Psoas muscle (tissue), 8 donors: Measurements from ENCODE around the gene TCF21. TPM values are rescaled to one million over a fixed set of nuclear protein-coding genes. Genes with fewer than 3 reads are reported as not detected.

Experiments
- ATAC-seq, 4 donors: fragments of 200-7000 bp; cut with Tn5 transposase; one replicate each; pipeline ENCODE4 v1.9.1; 2020; ENCODE audit warnings: moderate library complexity in 3 of 4, mild to moderate bottlenecking in 2 of 4
- DNase-seq, 2 donors: peaks; one replicate each; pipeline ENCODE4 v3.0.0-alpha.2; 2020
- H3K27ac ChIP-seq: fragments of 200-600 bp; one replicate; pipeline ENCODE4 v1.8.0; 2022
- H3K27me3 ChIP-seq, 3 donors: fragments of 200-600 bp in 1 of 3; one replicate each; pipeline versions ENCODE4 v1.6.1 to v1.8.0; 2013 to 2022; ENCODE audit warnings: low read length in 2 of 3, mild to moderate bottlenecking in 2 of 3, moderate library complexity in 1 of 3; ENCODE audit not compliant: insufficient read depth in 3 of 3
- H3K36me3 ChIP-seq, 2 donors: fragments of 200-600 bp in 1 of 2; one replicate each; pipeline versions ENCODE4 v1.6.1 to v1.8.0; 2013 to 2022; ENCODE audit warnings: low read depth in 1 of 2, mild to moderate bottlenecking in 1 of 2, moderate library complexity in 1 of 2; ENCODE audit not compliant: insufficient read depth in 1 of 2
- H3K4me1 ChIP-seq: fragments of 200-600 bp; one replicate; pipeline ENCODE4 v1.8.0; 2022
- H3K4me3 ChIP-seq: fragments of 200-600 bp; one replicate; pipeline ENCODE4 v1.8.0; 2022; ENCODE audit warnings: mild to moderate bottlenecking
- H3K9me3 ChIP-seq: fragments of 200-600 bp; one replicate; pipeline ENCODE4 v1.8.0; 2022
- WGBS, 3 donors: extraction: QIAGEN DNeasy Blood & Tissue Kit; methylation state at CpG; one replicate each; pipeline versions ENCODE4 v1.1.6 to v1.1.7; 2013; 5-methylcytosine and 5-hydroxymethylcytosine counted together
- intact Hi-C, 2 donors: fragments of 100-400 bp; cut with DNase I; formaldehyde crosslinking; loops; one replicate each; pipeline versions ENCODE4 v1.11.0 to v1.14.2; 2022
- polyA plus RNA-seq, 3 donors: library from polyadenylated mRNA; stranded (reverse); fragments of 200-250 nt; gene quantifications; one replicate each; pipeline ENCODE4 v1.2.3, GENCODE V29; 2013
- total RNA-seq, 4 donors: library from RNA; stranded (reverse); fragmentation: NEBNext Ultra II Directional in 2 of 4; extraction: Animal tissue kit (Norgen Biotek cat#: 25700) in 2 of 4; gene quantifications; one replicate each; pipeline versions ENCODE4 v1.2.1 to v1.2.4, GENCODE V29; 2021 to 2023
- TF ChIP-seq, protein P1 (sequence below): fragments of 200-600 bp; IDR thresholded peaks from one replicate; pipeline ENCODE4 v1.8.0; 2022; ENCODE audit warnings: antibody characterized with exemption
- donor health status: healthy with polysubstance abuse.
- donor health status: DM: no; HTN: no; CAD: no; lungs with moderate emphysema.
- donor health status: Bipolar disorder and iron deficiency.
- donor health status: healthy.
- donor health status: DM: yes; HTN: yes; CAD: no.
- donor health status: DM: no; HTN: no; CAD: no.
- donor health status: DM: no; HTN: no; CAD: no.
- donor health status: DM: yes; HTN: yes; CAD: no.

TCF21 gene
- total and polyA plus RNA-seq, 7 donors: 0.01 to 0.38 (median 0.11) TPM; not detected in 2

DNA sequence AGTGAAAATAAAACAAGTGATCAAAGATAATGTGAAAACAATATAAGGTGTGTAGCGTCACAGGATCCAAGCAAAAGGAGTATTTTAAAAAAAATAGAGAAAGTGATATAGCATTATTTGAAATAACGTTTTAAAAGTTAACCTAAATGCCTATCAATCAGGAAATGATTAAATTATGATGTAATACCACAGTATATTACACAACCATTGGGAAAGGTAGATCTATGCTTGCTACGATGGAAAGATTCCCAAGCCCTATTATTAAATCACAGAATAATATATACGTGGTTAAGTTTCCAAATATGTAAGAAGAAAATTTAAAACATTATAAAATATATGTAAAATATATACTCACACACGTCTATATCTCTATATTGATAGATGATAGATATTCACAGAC, 15.4 kb upstream of the TCF21 start:
- no peak for DNase-seq
- no peak overlapping the region for H3K4me3 ChIP-seq
- H3K36me3 ChIP-seq: no peaks in the 10 kb centered on the region
- TF ChIP-seq, protein P1, sequence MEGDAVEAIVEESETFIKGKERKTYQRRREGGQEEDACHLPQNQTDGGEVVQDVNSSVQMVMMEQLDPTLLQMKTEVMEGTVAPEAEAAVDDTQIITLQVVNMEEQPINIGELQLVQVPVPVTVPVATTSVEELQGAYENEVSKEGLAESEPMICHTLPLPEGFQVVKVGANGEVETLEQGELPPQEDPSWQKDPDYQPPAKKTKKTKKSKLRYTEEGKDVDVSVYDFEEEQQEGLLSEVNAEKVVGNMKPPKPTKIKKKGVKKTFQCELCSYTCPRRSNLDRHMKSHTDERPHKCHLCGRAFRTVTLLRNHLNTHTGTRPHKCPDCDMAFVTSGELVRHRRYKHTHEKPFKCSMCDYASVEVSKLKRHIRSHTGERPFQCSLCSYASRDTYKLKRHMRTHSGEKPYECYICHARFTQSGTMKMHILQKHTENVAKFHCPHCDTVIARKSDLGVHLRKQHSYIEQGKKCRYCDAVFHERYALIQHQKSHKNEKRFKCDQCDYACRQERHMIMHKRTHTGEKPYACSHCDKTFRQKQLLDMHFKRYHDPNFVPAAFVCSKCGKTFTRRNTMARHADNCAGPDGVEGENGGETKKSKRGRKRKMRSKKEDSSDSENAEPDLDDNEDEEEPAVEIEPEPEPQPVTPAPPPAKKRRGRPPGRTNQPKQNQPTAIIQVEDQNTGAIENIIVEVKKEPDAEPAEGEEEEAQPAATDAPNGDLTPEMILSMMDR: no peak
- H3K27me3 ChIP-seq: no peaks in the 10 kb centered on the region
- H3K27ac ChIP-seq: no peak overlapping the region
- 68 to 81% (median 79%) methylated on average over 5 of the region's 5 CpGs for WGBS, 3 donors
- no peaks in the 10 kb centered on the region for H3K9me3 ChIP-seq
- no peaks in the 10 kb centered on the region for H3K4me1 ChIP-seq
- intact Hi-C loops: no loop called here
- ATAC-seq: no peak

DNA sequence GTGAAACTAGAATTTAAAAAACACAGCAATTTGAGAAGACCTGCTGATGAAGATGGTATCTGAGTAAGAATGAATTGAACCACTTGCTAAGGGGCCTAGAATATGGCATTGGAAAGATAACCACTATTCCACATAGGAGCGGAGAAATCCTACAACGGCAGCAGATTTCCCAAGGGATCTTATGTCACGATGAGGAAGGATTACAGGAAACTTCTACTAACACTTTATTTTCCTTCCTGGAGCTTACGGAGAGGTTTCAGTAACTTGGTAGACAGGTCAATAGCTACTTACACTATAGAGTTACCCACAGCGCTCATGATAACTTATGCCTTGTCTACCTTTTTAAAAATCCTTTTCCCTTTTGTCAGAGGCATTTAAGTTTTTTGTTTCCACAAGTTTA, 11.8 kb upstream of the TCF21 start:
- H3K4me3 ChIP-seq: no peak overlapping the region
- no peak for ATAC-seq
- intact Hi-C loops: no loop called here

DNA sequence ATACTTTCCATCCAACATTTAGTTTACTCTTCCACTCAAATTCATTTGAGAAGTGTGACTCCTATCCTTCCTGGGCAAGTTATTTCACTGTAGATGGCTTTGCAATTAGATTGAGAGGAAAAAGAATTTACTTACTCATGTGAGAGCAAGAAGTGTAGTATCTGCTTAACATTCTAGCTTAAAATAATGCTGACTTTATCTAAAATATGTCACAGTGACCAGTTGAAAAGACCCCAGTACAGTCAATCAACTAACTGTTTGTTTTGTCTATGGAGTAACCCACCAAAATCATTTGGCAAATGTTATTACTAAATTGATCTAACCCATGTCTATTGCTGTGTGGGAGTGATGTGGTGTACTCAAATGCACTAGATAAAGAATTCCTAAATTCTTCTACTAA, 8.9 kb upstream of the TCF21 start:
- ATAC-seq: no peak
- intact Hi-C loops: no loop called here

More for the DNA sequence above, 11.8 kb upstream of the TCF21 start:
- no peaks in the 10 kb centered on the region for H3K27me3 ChIP-seq
- WGBS, 3 donors: 44 to 52% (median 52%) methylated on average over 5 of the region's 5 CpGs
- no peak overlapping the region for H3K27ac ChIP-seq
- TF ChIP-seq, protein P1: no peak
- no peaks in the 10 kb centered on the region for H3K9me3 ChIP-seq
- H3K36me3 ChIP-seq: no peaks in the 10 kb centered on the region
- H3K4me1 ChIP-seq: no peaks in the 10 kb centered on the region
- no peak for DNase-seq

DNA sequence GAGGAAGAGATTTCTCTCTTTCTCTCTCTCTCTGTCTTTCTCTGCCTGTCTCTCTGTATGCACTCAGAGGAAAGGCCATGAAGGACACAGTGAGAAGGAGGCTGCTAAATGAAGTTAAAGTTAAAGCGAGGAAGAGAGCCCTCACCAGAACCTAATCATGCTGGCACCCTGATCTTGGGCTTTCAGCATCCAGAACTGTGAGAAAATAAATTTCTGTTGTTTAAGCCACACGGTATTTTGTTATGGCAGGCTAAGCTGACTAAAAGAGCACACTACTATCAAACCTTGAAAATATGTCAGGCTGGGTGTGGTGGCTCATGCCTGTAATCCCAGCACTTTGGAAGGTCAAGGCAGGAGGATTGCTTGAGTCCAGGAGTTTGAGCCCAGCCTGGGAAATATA, 8.0 kb upstream of the TCF21 start:
- TF ChIP-seq, protein P1: no peak
- intact Hi-C loops: no loop called here
- H3K36me3 ChIP-seq: no peaks in the 10 kb centered on the region
- no peaks in the 10 kb centered on the region for H3K4me1 ChIP-seq
- peaks cover 0 to 4% (median 4%) of the 10 kb centered on the region in 3 donors for H3K27me3 ChIP-seq
- H3K9me3 ChIP-seq: no peaks in the 10 kb centered on the region
- no peak overlapping the region for H3K4me3 ChIP-seq
- DNase-seq (no peak), ATAC-seq (no peak)
- H3K27ac ChIP-seq: no peak overlapping the region
- 74 to 85% (median 74%) methylated on average over 2 of the region's 2 CpGs for WGBS, 3 donors

More for the DNA sequence above, 8.9 kb upstream of the TCF21 start:
- H3K4me3 ChIP-seq: no peak overlapping the region
- no peaks in the 10 kb centered on the region for H3K36me3 ChIP-seq
- TF ChIP-seq, protein P1: no peak
- DNase-seq: no peak
- no peaks in the 10 kb centered on the region for H3K9me3 ChIP-seq
- H3K4me1 ChIP-seq: no peaks in the 10 kb centered on the region
- H3K27ac ChIP-seq: no peak overlapping the region
- H3K27me3 ChIP-seq: peaks cover 0 to 4% (median 0%) of the 10 kb centered on the region in 3 donors

GRCh38 chr6:133886104-133886775, 2.7 kb upstream of the TCF21 start:
- Histone ChIP-seq H3K27me3 (peaks cover 4 to 30% (median 12%) of the 10 kb centered on the region in 3 donors), H3K36me3 (no peaks in the 10 kb centered on the region), H3K4me1 (peaks cover 7% of the 10 kb centered on the region), H3K27ac (no peak overlapping the region), H3K4me3 (no peak overlapping the region), H3K9me3 (no peaks in the 10 kb centered on the region)
- 68 to 73% (median 71%) methylated on average over 2 of the region's 2 CpGs for WGBS, 3 donors
- ATAC-seq: no peak
- TF ChIP-seq, protein P1: no peak
- intact Hi-C loops: no loop called here
- no peak for DNase-seq
